DND-41 (cell line): ENCODE data around the gene PTPN9.
"Not testable (repeated sequence)": the region's sequence is repeated elsewhere in the genome, so short reads cannot be mapped to it uniquely, and the experiment has no call there.

Source experiments
- ATAC-seq: fragments of 200-7000 bp; cut with Tn5 transposase; 3 replicates; pipeline ENCODE4 v1.9.1; 2021; ENCODE audit warnings: low read depth; ENCODE audit not compliant: insufficient read depth
- DNase-seq: peaks from one replicate; pipeline ENCODE4 v3.0.0-alpha.2; 2020
- H2AFZ ChIP-seq: 2 replicates; pipeline ENCODE4 v1.6.0; 2012; ENCODE audit warnings: low read depth, low read length
- H3K27ac ChIP-seq: 2 replicates; pipeline ENCODE4 v1.5.1; 2012; ENCODE audit warnings: low read length, inconsistent platforms
- H3K27me3 ChIP-seq: fragments of 200-600 bp; sonication (generic); 2 replicates; pipeline ENCODE4 v1.6.0; 2012; ENCODE audit warnings: low read length, mild to moderate bottlenecking, inconsistent platforms; ENCODE audit not compliant: insufficient read depth, poor library complexity
- H3K36me3 ChIP-seq: 2 replicates; pipeline ENCODE4 v1.5.1; 2012; ENCODE audit warnings: low read length, inconsistent platforms; ENCODE audit not compliant: insufficient read depth
- H3K4me1 ChIP-seq: 2 replicates; pipeline ENCODE4 v1.5.1; 2012; ENCODE audit warnings: mild to moderate bottlenecking, low read length; ENCODE audit not compliant: insufficient read depth
- H3K4me2 ChIP-seq: 2 replicates; pipeline ENCODE4 v1.6.0; 2012; ENCODE audit warnings: mild to moderate bottlenecking, moderate library complexity, low read length, inconsistent platforms; ENCODE audit not compliant: insufficient read depth
- H3K4me3 ChIP-seq, 2 experiments: fragments of 200-600 bp in 1 of 2; shearing (Covaris generic) in 1 of 2; 2 replicates each; pipeline ENCODE4 v1.5.1; 2012 to 2016; ENCODE audit warnings: inconsistent platforms in 2 of 2, low read length in 2 of 2, mild to moderate bottlenecking in 2 of 2, low read depth in 1 of 2, moderate library complexity in 1 of 2
- H3K79me2 ChIP-seq: 2 replicates; pipeline ENCODE4 v1.6.0; 2012; ENCODE audit warnings: low read length, inconsistent platforms; ENCODE audit not compliant: insufficient read depth
- H3K9ac ChIP-seq: 2 replicates; pipeline ENCODE4 v1.6.0; 2012; ENCODE audit warnings: low read depth, mild to moderate bottlenecking, inconsistent platforms, low read length, moderate library complexity
- H3K9me3 ChIP-seq: 2 replicates; pipeline ENCODE4 v1.5.1; 2012; ENCODE audit warnings: low read length, moderate library complexity, mild to moderate bottlenecking, inconsistent platforms; ENCODE audit not compliant: insufficient read depth, severe bottlenecking
- H4K20me1 ChIP-seq: 2 replicates; pipeline ENCODE4 v1.6.0; 2012; ENCODE audit warnings: low read length; ENCODE audit not compliant: insufficient read depth
- CTCF ChIP-seq: IDR thresholded peaks from 2 replicates; pipeline ENCODE4 v1.5.1; 2012; ENCODE audit warnings: borderline replicate concordance, low read length, moderate library complexity, mild to moderate bottlenecking; ENCODE audit not compliant: poor library complexity, severe bottlenecking; ENCODE audit errors: extremely low read depth
- EZH2 ChIP-seq: IDR thresholded peaks from 3 replicates; pipeline ENCODE4 v1.6.1; 2012; ENCODE audit warnings: borderline replicate concordance, low read depth, mild to moderate bottlenecking, moderate library complexity, low read length, inconsistent platforms; ENCODE audit not compliant: severe bottlenecking

The PTPN9 gene

GRCh38 chr15:75544359-75544758 is 34.8 kb downstream of the PTPN9 start:
- Histone ChIP-seq H4K20me1 (no peaks in the 10 kb centered on the region), H3K9ac (no peak overlapping the region), H3K4me3 (no peak overlapping the region), H3K36me3 (peaks cover 13% of the 10 kb centered on the region; the same call in 1 of the 2 replicates), H2AFZ (no peak overlapping the region), H3K9me3 (no peaks in the 10 kb centered on the region), H3K27ac (no peak overlapping the region), H3K79me2 (peaks cover 52% of the 10 kb centered on the region), H3K4me2 (no peak overlapping the region), H3K27me3 (no peaks in the 10 kb centered on the region), H3K4me1 (no peaks in the 10 kb centered on the region)
- DNase-seq, result no peak
- ATAC-seq, result no peak
- no peak for TF ChIP-seq EZH2
- TF ChIP-seq CTCF, result no peak

GRCh38 chr15:75542949-75543545 is 36.1 kb downstream of the PTPN9 start:
- not testable (repeated sequence) for ATAC-seq, H4K20me1 ChIP-seq, H3K4me3 ChIP-seq, H3K27ac ChIP-seq, H3K9me3 ChIP-seq, H3K4me1 ChIP-seq, H3K27me3 ChIP-seq, DNase-seq, H3K9ac ChIP-seq, H2AFZ ChIP-seq, H3K4me2 ChIP-seq
- peaks cover 13% of the 10 kb centered on the region; the same call in 1 of the 2 replicates for H3K36me3 ChIP-seq
- peaks cover 51% of the 10 kb centered on the region for H3K79me2 ChIP-seq

GRCh38 chr15:75542386-75542797 is 36.7 kb downstream of the PTPN9 start:
- no peak for TF ChIP-seq CTCF
- TF ChIP-seq EZH2, result no peak
- Histone ChIP-seq H3K9me3 (no peaks in the 10 kb centered on the region), H3K36me3 (peaks cover 13% of the 10 kb centered on the region; the same call in 1 of the 2 replicates), H3K27me3 (no peaks in the 10 kb centered on the region), H2AFZ (no peak overlapping the region), H3K4me1 (no peaks in the 10 kb centered on the region), H4K20me1 (no peaks in the 10 kb centered on the region), H3K79me2 (peaks cover 50% of the 10 kb centered on the region), H3K27ac (no peak overlapping the region), H3K4me3 (no peak overlapping the region), H3K4me2 (no peak overlapping the region), H3K9ac (no peak overlapping the region)
- DNase-seq (no peak), ATAC-seq (no peak)

GRCh38 chr15:75538376-75538775 is 40.7 kb downstream of the PTPN9 start:
- DNase-seq, result no peak
- Histone ChIP-seq H3K9ac (no peak overlapping the region), H3K9me3 (no peaks in the 10 kb centered on the region), H3K4me2 (no peak overlapping the region), H3K27ac (no peak overlapping the region), H3K27me3 (no peaks in the 10 kb centered on the region), H4K20me1 (no peaks in the 10 kb centered on the region; the same call in 1 of the 2 replicates), H2AFZ (no peak overlapping the region), H3K4me3 (no peak overlapping the region), H3K36me3 (peaks cover 8% of the 10 kb centered on the region; the same call in 1 of the 2 replicates), H3K4me1 (no peaks in the 10 kb centered on the region), H3K79me2 (peaks cover 49% of the 10 kb centered on the region)
- ATAC-seq, result no peak
- TF ChIP-seq EZH2 (no peak), CTCF (no peak)
